H54 (cell line): ENCODE measurements around the gene LRRC8D.

Experiments
- DNase-seq: peaks from one replicate; pipeline ENCODE4 v3.0.0; 2011; ENCODE audit warnings: low spot score, mixed read lengths; ENCODE audit not compliant: insufficient read length
- FAIRE-seq: peaks from 3 replicates; lab custom pipeline; 2011; peaks lifted over from hg19 to GRCh38; lab: Jason Lieb, UNC
- POLR2A ChIP-seq: IDR thresholded peaks from 2 replicates; pipeline ENCODE4 v1.6.1; 2011; ENCODE audit warnings: low read depth, mild to moderate bottlenecking, low read length

Gene LRRC8D

DNA sequence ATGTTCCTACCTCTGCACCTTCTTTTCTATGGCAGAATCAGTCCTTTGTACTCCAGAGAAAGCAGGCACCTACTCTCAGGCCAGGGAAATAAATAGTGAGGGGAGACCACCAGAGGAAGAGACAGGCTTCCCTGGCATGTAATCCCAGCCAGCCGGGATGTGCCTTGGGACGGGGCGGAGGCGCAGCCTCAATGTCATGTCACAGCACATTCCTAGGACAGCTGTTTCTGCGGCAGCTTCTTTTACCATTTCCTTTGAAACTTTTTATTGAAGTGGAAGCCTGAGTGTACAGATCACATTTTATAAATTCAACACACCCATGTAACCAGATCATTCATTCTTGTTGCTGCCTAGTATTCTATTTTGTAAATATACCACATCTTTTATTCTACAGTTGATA lies 106.2 kb downstream of the LRRC8D start:
- DNase-seq (no peak), FAIRE-seq (no peak)
- TF ChIP-seq POLR2A: no peak

DNA sequence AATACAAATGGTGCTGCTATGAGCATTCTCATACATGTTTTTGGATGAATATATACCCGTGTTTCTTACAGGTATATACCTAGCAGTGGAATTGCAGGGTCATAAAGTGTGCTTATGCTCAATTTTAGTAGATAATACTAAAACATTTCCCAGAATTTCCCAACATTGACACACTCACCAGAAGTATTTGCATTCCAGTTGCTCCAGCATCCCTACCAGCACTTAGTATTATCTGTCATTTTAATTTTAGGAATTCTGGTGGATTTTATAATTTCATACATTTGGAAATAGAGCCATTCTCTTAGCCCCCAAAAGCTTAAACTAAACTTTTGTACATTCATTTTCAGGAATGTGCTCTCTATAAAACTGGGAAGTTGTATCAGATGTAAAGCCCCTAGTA lies 106.6 kb downstream of the LRRC8D start:
- TF ChIP-seq POLR2A: no peak
- FAIRE-seq (no peak), DNase-seq (no peak)

DNA sequence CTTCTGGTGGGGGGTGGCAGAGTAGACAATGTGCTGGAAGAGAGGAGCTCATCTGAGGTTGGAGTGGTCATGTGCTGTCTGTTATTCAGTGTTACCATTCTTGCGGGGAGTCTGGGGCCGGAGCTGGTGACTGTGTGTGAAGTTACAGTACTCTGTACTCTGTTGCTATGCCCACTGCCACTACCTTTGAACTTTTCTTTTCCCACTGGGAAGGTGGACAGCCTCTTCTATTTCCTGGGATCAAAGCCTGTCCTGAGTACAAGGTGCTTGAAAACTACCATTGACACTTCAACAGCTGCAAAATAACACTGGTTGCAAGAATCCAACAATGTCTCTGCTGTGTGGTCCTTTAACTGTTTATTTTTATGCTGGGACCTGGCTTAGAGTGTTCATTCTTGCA lies 107.7 kb downstream of the LRRC8D start:
- DNase-seq (no peak), FAIRE-seq (no peak)
- no peak for TF ChIP-seq POLR2A

DNA sequence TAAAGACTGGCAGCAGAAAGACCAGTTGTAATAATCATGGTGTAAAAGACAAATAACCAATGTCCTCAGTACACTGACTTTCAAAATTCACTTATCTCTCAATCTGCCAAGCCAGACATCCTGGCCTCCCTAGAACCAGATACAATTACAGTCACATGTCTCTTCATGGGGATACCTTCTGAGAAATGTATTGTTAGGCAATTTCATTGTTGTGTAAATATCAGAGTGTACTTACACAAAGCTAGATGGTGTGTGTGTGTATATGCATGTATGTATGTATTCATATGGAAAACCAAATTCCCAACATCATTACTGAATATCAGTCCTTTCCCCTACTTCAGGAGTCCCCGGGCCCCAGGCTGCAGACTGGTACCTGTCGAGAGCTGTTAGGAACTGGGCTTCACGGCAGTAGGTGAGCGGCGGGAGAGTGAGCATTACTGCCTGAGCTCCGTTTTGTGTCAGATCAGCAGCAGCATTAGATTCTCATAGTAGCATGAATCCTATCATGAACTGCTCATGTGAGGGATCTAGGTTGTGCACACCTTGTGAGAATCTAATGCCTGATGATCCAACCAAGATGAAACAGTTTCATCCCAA lies 108.7 kb downstream of the LRRC8D start:
- no peak for TF ChIP-seq POLR2A
- no peak for FAIRE-seq
- no peak for DNase-seq

DNA sequence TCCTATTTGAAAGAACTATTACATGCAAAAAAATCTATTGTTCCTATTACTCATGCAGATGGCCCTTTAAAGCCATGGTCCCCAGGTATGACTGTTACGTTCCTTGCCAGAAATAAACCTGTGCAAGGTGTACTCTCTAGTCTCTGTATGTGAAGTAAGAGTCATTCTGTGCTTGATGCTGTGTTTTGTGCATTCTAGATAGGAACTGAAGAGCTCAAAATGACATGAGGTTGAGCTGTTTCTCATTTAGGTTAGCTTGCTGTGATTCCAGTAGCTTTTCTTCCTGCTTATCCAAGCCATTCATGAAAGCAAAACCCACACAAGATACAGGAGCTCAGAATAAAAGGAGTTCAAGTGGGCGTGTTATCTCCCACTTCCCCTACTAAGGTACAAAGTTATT lies 109.7 kb downstream of the LRRC8D start:
- no peak for FAIRE-seq
- no peak for DNase-seq
- TF ChIP-seq POLR2A: no peak

DNA sequence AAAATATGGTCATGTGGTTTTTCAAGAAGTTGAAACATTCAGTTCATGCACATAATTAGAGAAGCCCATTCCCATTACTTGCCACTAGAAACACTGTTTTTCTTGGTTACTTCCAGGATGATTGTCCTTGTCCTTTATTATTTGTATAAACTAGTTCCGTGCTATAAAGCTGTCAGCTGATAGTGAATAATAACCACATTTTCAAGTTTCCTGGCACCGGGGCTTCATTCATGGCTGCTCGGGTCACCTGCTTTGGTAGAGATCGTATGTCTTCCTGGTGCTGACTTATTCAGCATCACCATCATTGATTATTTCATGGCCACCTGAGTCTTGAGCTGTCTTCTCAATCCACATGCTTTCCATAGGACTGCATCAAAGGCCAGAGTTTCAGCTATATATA lies 111.1 kb downstream of the LRRC8D start:
- no peak for FAIRE-seq
- DNase-seq: no peak

DNA sequence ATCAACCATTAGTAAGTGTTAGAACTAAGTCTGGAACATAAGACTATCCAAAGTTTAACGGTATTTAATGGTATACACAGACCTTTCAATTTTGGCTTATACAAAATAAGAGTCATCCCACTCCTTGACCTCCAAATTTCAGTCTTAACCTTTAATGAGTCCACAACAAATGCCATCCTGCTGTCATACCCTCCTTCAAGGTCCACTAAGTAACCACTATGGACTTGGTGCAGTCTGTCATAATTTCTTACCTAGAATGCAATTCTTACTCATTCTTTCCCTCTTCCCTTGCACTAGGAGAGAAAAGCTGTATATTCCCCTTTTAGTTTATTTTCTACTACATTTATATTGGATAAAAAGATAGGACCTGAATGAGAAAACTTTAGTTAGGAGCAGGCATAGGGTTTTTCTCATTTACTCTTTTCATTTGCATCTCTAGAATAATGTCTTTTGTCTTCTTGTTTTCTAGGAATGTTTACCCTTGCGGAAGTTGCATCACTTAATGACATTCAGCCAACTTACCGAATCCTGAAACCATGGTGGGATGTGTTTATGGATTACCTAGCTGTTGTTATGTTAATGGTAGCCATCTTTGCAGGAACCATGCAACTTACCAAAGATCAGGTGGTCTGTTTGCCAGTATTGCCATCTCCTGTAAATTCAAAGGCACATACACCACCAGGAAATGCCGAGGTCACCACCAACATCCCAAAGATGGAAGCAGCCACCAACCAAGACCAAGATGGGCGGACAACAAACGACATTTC lies 111.9 kb downstream of the LRRC8D start:
- FAIRE-seq: no peak
- TF ChIP-seq POLR2A: no peak
- DNase-seq: no peak

More for the DNA sequence above, 111.1 kb downstream of the LRRC8D start:
- no peak for TF ChIP-seq POLR2A

DNA sequence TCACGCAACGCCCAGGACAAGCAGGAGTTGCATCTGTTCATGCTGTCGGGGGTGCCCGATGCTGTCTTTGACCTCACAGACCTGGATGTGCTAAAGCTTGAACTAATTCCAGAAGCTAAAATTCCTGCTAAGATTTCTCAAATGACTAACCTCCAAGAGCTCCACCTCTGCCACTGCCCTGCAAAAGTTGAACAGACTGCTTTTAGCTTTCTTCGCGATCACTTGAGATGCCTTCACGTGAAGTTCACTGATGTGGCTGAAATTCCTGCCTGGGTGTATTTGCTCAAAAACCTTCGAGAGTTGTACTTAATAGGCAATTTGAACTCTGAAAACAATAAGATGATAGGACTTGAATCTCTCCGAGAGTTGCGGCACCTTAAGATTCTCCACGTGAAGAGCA lies 113.6 kb downstream of the LRRC8D start:
- no peak for FAIRE-seq
- no peak for TF ChIP-seq POLR2A

DNA sequence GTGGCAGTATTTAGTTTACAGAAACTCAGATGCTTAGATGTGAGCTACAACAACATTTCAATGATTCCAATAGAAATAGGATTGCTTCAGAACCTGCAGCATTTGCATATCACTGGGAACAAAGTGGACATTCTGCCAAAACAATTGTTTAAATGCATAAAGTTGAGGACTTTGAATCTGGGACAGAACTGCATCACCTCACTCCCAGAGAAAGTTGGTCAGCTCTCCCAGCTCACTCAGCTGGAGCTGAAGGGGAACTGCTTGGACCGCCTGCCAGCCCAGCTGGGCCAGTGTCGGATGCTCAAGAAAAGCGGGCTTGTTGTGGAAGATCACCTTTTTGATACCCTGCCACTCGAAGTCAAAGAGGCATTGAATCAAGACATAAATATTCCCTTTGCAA lies 114.4 kb downstream of the LRRC8D start:
- no peak for FAIRE-seq
- no peak for DNase-seq
- no peak for TF ChIP-seq POLR2A

More for the DNA sequence above, 113.6 kb downstream of the LRRC8D start:
- DNase-seq: no peak

DNA sequence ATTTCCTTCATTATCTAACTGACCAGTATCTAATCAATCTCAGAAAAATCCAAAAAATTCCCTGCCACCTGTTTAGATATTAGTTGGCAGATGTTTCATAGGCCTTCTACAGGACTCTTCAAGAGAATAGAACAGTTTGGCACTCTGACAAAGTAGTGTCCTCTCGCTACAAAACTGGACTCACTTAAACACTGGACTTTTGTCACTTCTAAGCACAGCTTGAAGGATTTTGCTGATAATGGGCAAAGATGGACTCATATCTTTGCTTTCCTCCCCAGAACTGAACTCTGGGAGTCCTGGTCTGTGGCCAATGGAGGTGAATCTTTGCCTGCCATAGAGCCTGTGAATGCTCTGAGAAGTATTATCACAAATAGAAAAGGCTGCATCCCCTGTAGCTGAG lies 115.9 kb downstream of the LRRC8D start:
- no peak for DNase-seq
- FAIRE-seq: no peak
- no peak for TF ChIP-seq POLR2A

DNA sequence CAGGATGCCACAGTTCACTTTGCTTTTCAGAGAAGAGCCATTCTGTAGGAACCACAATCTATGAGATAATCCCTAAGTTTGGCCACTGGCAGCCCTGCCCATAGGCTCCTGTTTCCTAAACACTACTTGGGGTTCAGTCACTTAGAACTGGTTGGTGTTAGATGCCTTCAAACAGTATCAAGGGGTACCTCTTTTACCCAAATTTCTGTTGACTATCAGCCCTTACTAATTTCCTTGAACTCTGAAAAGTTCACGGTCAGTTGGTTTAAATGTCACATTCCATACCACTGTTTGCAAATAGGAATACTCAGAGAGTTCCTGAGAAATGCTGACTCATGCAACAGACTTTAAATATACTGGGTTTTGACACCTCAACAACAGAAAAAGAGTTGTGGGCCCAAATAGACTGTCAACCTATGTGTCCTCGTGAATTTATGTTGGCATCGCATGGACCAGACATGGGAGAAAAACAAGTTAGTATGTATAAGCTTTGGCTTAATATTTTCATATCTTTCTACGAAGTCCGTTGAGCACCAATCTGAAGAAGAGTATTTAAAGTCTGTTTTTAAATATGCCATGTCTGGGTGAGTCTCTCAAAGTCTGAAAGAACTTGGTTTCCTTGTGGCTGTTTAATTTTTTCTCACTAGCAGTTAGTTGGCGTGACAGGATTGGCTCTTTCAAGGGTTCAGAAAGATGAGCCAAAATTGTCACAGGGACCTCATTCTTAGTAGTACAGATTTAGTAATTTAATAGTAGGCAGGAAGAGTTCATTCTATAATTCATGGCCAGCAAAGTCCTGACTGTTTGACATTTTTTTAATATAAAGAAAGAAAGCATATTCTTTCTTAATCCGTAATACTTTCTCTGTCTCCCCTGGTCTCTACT lies 117.6 kb downstream of the LRRC8D start:
- peak; percentile 38 for FAIRE-seq
- TF ChIP-seq POLR2A: no peak
- DNase-seq: no peak

DNA sequence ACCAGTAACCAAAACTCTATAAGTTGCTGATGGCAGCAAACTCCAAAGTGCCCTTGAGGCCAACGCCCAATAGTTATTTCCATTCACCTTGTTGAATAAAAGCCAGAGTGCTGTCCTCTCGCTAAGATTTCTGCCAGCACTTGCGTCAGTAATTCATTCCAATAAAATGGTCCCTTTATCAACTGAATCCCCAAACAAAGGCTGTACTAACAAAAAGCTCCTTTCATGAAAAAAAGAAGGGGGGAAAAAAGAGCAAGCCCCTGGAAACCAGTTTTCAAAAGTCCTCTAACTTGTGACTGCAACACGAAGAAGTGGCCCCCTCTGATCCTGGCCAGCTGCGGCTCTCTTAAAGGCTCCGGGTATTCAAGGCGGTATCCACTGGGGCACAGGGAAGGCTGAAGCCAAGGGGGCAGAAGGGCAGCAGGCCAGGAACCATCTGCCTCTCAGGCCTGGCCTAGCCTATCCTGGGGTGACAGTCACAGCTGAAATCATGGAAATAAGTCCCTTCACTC lies 118.3 kb downstream of the LRRC8D start:
- DNase-seq: no peak
- no peak for TF ChIP-seq POLR2A
- no peak for FAIRE-seq

DNA sequence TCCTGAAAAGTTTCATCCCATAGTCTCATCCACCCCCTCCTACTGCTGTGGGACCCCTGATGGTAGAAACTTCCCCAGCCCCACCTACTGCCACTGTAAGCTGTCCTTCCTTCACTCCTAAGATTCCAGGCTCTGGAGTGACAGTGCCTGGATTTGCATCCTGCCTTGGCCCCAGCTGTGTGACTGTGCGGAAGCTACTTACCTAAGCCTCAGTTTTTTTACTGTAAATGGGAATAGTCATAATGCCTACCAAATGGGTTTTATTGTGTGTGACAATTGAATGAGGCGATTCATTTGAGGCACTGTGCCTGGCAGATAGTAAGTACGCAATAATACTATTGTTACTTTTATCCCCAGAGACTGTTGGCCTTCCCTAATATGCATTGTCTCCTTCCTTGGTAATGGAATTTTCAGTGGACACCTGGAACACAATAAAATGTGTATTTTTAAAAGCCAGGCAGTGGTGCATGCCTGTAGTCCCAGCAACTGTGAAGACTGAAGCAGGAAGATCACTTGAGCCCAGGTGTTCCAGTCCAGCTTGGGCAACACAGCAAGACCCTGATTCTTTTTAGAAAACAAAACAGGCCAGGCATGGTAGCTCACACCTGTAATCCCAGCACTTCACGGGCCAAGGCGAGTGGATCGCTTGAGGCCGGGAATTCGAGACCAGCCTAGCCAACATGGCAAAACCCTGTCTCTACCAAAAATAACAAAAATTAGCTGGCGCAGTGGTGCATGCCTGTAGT lies 119.0 kb downstream of the LRRC8D start:
- FAIRE-seq (no peak), DNase-seq (no peak)
- TF ChIP-seq POLR2A: no peak
